PC-3 (cell line): ENCODE measurements around the gene UNC93B1. TPM values are rescaled to one million over a fixed set of nuclear protein-coding genes. Genes with fewer than 3 reads are reported as not detected.

Source experiments
- ATAC-seq: fragments of 200-7000 bp; cut with Tn5 transposase; 2 replicates; pipeline ENCODE4 v1.9.1; 2020; ENCODE audit warnings: mild to moderate bottlenecking, moderate library complexity
- BruUV-seq: library from RNA; stranded (reverse); fragments of 400-500 nt; replicated peaks from 2 replicates; lab custom pipeline; 2021; lab: Mats Ljungman, UMichigan
- CTCF ChIA-PET: fragments of 300-600 bp; sonication (Branson Sonifier 250); formaldehyde crosslinking; loops from one replicate; lab custom pipeline; 2022; ENCODE audit warnings: antibody characterized with exemption; lab: Charles Lee
- POLR2A ChIA-PET: fragments of 300-600 bp; sonication (Branson Sonifier 250); formaldehyde crosslinking; loops from one replicate; lab custom pipeline; 2022; ENCODE audit warnings: antibody characterized with exemption; ENCODE audit not compliant: unreplicated experiment; lab: Charles Lee
- DNase-seq: peaks from one replicate; pipeline ENCODE4 v3.0.0-alpha.2; 2015
- H2AFZ ChIP-seq: fragments of 300-600 bp; sonication (generic); 2 replicates; pipeline ENCODE4 v1.6.0; 2016; ENCODE audit warnings: antibody characterized with exemption, low read length
- H3F3A ChIP-seq: fragments of 300-600 bp; sonication (generic); one replicate; pipeline ENCODE4 v1.6.0; 2017; ENCODE audit warnings: antibody characterized with exemption, low read length, control low read depth, mild to moderate bottlenecking; ENCODE audit not compliant: unreplicated experiment
- H3K27ac ChIP-seq: fragments of 300-600 bp; sonication (generic); 2 replicates; pipeline ENCODE4 v1.5.1; 2016; ENCODE audit warnings: mild to moderate bottlenecking, low read length
- H3K27me3 ChIP-seq: fragments of 300-600 bp; sonication (generic); 2 replicates; pipeline ENCODE4 v1.6.1; 2016; ENCODE audit warnings: low read length, mixed read lengths
- H3K36me3 ChIP-seq: fragments of 300-600 bp; sonication (generic); 2 replicates; pipeline ENCODE4 v1.6.1; 2016; ENCODE audit warnings: low read depth, mixed run types, low read length, mixed read lengths
- H3K4me1 ChIP-seq: fragments of 300-600 bp; sonication (generic); 2 replicates; pipeline ENCODE4 v1.5.1; 2016; ENCODE audit warnings: low read length; ENCODE audit not compliant: insufficient read depth
- H3K4me2 ChIP-seq: fragments of 300-600 bp; sonication (generic); 2 replicates; pipeline ENCODE4 v1.6.0; 2016; ENCODE audit warnings: low read length
- H3K4me3 ChIP-seq: fragments of 300-600 bp; sonication (generic); 2 replicates; pipeline ENCODE4 v1.5.1; 2016; ENCODE audit warnings: mild to moderate bottlenecking, low read length, mixed read lengths
- H3K79me2 ChIP-seq: fragments of 300-600 bp; sonication (generic); 2 replicates; pipeline ENCODE4 v1.6.1; 2017; ENCODE audit warnings: low read length, mixed read lengths
- H3K9ac ChIP-seq: fragments of 300-600 bp; sonication (generic); 2 replicates; pipeline ENCODE4 v1.6.0; 2016; ENCODE audit warnings: mild to moderate bottlenecking, low read length
- H3K9me2 ChIP-seq: fragments of 300-600 bp; sonication (generic); replicated peaks from 2 replicates; pipeline ENCODE4 v1.6.1; 2016; ENCODE audit warnings: mixed run types, low read length, mixed read lengths
- H3K9me3 ChIP-seq: fragments of 300-600 bp; sonication (generic); 2 replicates; pipeline ENCODE4 v1.6.1; 2016; ENCODE audit warnings: low read length, mixed read lengths
- H4K20me1 ChIP-seq: fragments of 300-600 bp; sonication (generic); 2 replicates; pipeline ENCODE4 v1.6.1; 2016; ENCODE audit warnings: low read length, mixed read lengths
- CTCF ChIP-seq: fragments of 300-600 bp; sonication (generic); conservative IDR thresholded peaks from 2 replicates; pipeline ENCODE4 v1.5.1; 2017; ENCODE audit warnings: antibody characterized with exemption, low read depth, mild to moderate bottlenecking, low read length
- EZH2 ChIP-seq: fragments of 300-600 bp; sonication (generic); IDR thresholded peaks from one replicate; pipeline ENCODE4 v1.6.1; 2017; ENCODE audit warnings: antibody characterized with exemption, mild to moderate bottlenecking, low read length; ENCODE audit not compliant: unreplicated experiment
- EZH2phosphoT487 ChIP-seq: fragments of 300-600 bp; sonication (generic); IDR thresholded peaks from 2 replicates; pipeline ENCODE4 v1.6.1; 2018; ENCODE audit warnings: mild to moderate bottlenecking, antibody characterized with exemption, low read length, borderline replicate concordance
- intact Hi-C: fragments of 100-400 bp; cut with micrococcal nuclease; formaldehyde crosslinking; loops from 2 replicates; pipeline ENCODE4 v1.9.0; 2023
- total RNA-seq: library from RNA; depleted of rRNA; stranded (reverse); fragments of >200 nt; gene quantifications from 2 replicates; pipeline ENCODE4 v1.2.3, GENCODE V29; 2014

UNC93B1 gene
- total RNA-seq, 1 experiment from 2014 or later: 66.8 TPM

GRCh38 chr11:68010090-68011041 lies 6.5 kb upstream of the UNC93B1 start, which contains the start of gene ALDH3B1:
Gene ALDH3B1, plus strand, starts transcription at chr11:68010327. Its CDS starts 4,971 bp downstream, at chr11:68015298.
- intact Hi-C loops: loop anchor here (10.0 kb wide), 1 partner anchor 204 kb away; the partner anchor contains the start of gene KMT5B
- Histone ChIP-seq H3K27me3 (no peaks in the 10 kb centered on the region), H3K9ac (peak within 1 kb of the TSS; percentile 79), H3K9me2 (no peaks in the 10 kb centered on the region), H3K9me3 (no peaks in the 10 kb centered on the region), H2AFZ (peak within 1 kb of the TSS; percentile 52), H3K36me3 (no peaks in the 10 kb centered on the region), H3K4me2 (peak within 1 kb of the TSS; percentile 85), H3K4me1 (peaks cover 64% of the 10 kb centered on the region), H3K27ac (peak within 1 kb of the TSS; percentile 96), H3K79me2 (peaks cover 24% of the 10 kb centered on the region), H3F3A (peaks cover 12% of the 10 kb centered on the region), H4K20me1 (no peaks in the 10 kb centered on the region), H3K4me3 (peak within 1 kb of the TSS; percentile 65)
- BruUV-seq: TSS peak; percentile 34
- no peak for TF ChIP-seq EZH2phosphoT487
- no peak for TF ChIP-seq EZH2
- TF ChIP-seq CTCF: no peak
- ATAC-seq: peak; percentile 41
- POLR2A ChIA-PET: interaction anchor here (0.7 kb wide), 2 partner anchors 9 to 298 kb away, joined by 3 read pairs; no protein-coding TSS in a partner anchor
- CTCF ChIA-PET: interaction anchor here (1.2 to 1.5 kb wide), 2 partner anchors 10 to 163 kb away, joined by 3 to 5 read pairs; no protein-coding TSS in a partner anchor
- peak; percentile 90 for DNase-seq

- peaks cover 12% of the 10 kb centered on the region for H3F3A ChIP-seq
- intact Hi-C loops: loop anchor here (1.0 to 10.0 kb wide), 2 partner anchors 12 to 205 kb away; partner anchors contain the start of gene KMT5B
- peak overlapping the region; percentile 96 for H3K27ac ChIP-seq
- H4K20me1 ChIP-seq: no peaks in the 10 kb centered on the region
- H3K9ac ChIP-seq: peak overlapping the region; percentile 79
- H3K4me1 ChIP-seq: peaks cover 56% of the 10 kb centered on the region
- ATAC-seq (no peak; the same call in 1 of the 2 replicates), DNase-seq (peak; percentile 67)
- peak overlapping the region; percentile 85 for H3K4me2 ChIP-seq
- POLR2A ChIA-PET: interaction anchor here (0.7 kb wide), 2 partner anchors 10 to 299 kb away, joined by 3 read pairs; no protein-coding TSS in a partner anchor
- peak overlapping the region; percentile 65 for H3K4me3 ChIP-seq
- no peaks in the 10 kb centered on the region for H3K27me3 ChIP-seq
- H3K9me2 ChIP-seq: no peaks in the 10 kb centered on the region
- TF ChIP-seq EZH2: no peak
- TF ChIP-seq CTCF: peak; percentile 65
- no peaks in the 10 kb centered on the region for H3K9me3 ChIP-seq
- H2AFZ ChIP-seq: peak overlapping the region; percentile 52
- H3K79me2 ChIP-seq: peaks cover 24% of the 10 kb centered on the region
- CTCF ChIA-PET: interaction anchor here (1.2 to 1.5 kb wide), 2 partner anchors 11 to 162 kb away, joined by 3 to 5 read pairs; no protein-coding TSS in a partner anchor
- H3K36me3 ChIP-seq: no peaks in the 10 kb centered on the region
- BruUV-seq: no TSS peak
These were observed 5.6 kb upstream of the UNC93B1 start for GRCh38 chr11:68009391-68010089.
